ENCODE measurements around the gene ESRP2.

The ESRP2 gene

DNA sequence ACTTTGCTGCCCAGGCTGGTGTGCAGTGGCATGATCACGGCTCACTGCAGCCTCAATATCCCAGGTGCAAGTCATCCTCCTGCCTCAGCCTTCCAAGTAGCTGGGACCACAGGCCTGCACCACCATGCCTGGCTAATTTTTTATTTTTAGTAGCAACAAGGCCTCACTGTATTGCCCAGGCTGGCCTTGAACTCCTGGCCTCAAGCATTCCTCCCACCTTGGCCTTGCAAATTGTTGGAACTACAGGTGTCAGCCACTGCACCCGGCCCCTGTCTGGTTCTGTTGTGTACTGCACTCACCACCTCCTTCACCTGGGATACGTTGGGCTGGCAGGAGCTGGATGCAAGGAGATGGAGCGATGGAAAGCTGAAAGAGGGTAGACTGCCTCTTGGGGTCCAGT, 17.8 kb upstream of the ESRP2 start (continued):
- no peak for TF ChIP-seq ZNF530 (tag by site-specific recombination; IDR thresholded peaks at IDR 0.05; ENCODE audit: low read depth)
- TF ChIP-seq, protein P1, sequence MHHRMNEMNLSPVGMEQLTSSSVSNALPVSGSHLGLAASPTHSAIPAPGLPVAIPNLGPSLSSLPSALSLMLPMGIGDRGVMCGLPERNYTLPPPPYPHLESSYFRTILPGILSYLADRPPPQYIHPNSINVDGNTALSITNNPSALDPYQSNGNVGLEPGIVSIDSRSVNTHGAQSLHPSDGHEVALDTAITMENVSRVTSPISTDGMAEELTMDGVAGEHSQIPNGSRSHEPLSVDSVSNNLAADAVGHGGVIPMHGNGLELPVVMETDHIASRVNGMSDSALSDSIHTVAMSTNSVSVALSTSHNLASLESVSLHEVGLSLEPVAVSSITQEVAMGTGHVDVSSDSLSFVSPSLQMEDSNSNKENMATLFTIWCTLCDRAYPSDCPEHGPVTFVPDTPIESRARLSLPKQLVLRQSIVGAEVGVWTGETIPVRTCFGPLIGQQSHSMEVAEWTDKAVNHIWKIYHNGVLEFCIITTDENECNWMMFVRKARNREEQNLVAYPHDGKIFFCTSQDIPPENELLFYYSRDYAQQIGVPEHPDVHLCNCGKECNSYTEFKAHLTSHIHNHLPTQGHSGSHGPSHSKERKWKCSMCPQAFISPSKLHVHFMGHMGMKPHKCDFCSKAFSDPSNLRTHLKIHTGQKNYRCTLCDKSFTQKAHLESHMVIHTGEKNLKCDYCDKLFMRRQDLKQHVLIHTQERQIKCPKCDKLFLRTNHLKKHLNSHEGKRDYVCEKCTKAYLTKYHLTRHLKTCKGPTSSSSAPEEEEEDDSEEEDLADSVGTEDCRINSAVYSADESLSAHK (tag by site-specific recombination; IDR thresholded peaks at IDR 0.05), result no peak

GRCh38 chr16:68252383-68252782, 16.5 kb upstream of the ESRP2 start:
- Histone ChIP-seq H3K27ac (ENCODE audit: extremely low read depth, low read depth, low read length) (no peak overlapping the region), H3K9me3 (ENCODE audit: control insufficient read depth, insufficient read depth, low read depth, low read length) (no peaks in the 10 kb centered on the region), H3K4me3 (ENCODE audit: low read depth, low read length) (no peak overlapping the region), H3K4me1 (ENCODE audit: control insufficient read depth, insufficient read depth, low read length) (no peaks in the 10 kb centered on the region), H3K36me3 (ENCODE audit: control insufficient read depth in 2 of 2, insufficient read depth in 1 of 2, low read length in 2 of 2) (peaks cover 0 to 55% of the 10 kb centered on the region in 2 experiments; a peak in 2 of 3 replicates)
- TF ChIP-seq ZNF16 (tag by site-specific recombination; IDR thresholded peaks at IDR 0.05; ENCODE audit: low read depth) (no peak), ZNF184 (tag by site-specific recombination; IDR thresholded peaks at IDR 0.05) (no peak), PBX3 (CRISPR knock-in tag; IDR thresholded peaks at IDR 0.05) (no peak), ZNF302 (tag by site-specific recombination; IDR thresholded peaks at IDR 0.05; ENCODE audit: low read depth) (no peak), ZNF629 (tag by site-specific recombination; IDR thresholded peaks at IDR 0.05) (no peak), ZNF423 (tag by site-specific recombination; IDR thresholded peaks at IDR 0.05) (no peak), ZEB2 (tag by site-specific recombination; IDR thresholded peaks at IDR 0.05) (no peak), ZNF140 (tag by site-specific recombination; IDR thresholded peaks at IDR 0.05) (no peak), ZNF24 (tag by site-specific recombination; IDR thresholded peaks at IDR 0.05) (no peak), ZNF362 (tag by site-specific recombination; IDR thresholded peaks at IDR 0.05) (no peak), ZXDB (tag by site-specific recombination; IDR thresholded peaks at IDR 0.05) (no peak), KLF17 (tag by site-specific recombination; IDR thresholded peaks at IDR 0.05) (no peak), OVOL3 (tag by site-specific recombination; IDR thresholded peaks at IDR 0.05) (no peak), ZNF214 (tag by site-specific recombination; IDR thresholded peaks at IDR 0.05; ENCODE audit: borderline replicate concordance) (no peak), REST (tag by site-specific recombination; IDR thresholded peaks at IDR 0.05) (no peak), PRDM1 (tag by site-specific recombination; IDR thresholded peaks at IDR 0.05) (no peak), BCL11A (tag by site-specific recombination; IDR thresholded peaks at IDR 0.05; ENCODE audit: low read depth) (no peak)
- TF ChIP-seq, protein P2, sequence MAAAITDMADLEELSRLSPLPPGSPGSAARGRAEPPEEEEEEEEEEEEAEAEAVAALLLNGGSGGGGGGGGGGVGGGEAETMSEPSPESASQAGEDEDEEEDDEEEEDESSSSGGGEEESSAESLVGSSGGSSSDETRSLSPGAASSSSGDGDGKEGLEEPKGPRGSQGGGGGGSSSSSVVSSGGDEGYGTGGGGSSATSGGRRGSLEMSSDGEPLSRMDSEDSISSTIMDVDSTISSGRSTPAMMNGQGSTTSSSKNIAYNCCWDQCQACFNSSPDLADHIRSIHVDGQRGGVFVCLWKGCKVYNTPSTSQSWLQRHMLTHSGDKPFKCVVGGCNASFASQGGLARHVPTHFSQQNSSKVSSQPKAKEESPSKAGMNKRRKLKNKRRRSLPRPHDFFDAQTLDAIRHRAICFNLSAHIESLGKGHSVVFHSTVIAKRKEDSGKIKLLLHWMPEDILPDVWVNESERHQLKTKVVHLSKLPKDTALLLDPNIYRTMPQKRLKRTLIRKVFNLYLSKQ (tag by site-specific recombination; IDR thresholded peaks at IDR 0.05; ENCODE audit: borderline replicate concordance), result no peak
- TF ChIP-seq, protein P3, sequence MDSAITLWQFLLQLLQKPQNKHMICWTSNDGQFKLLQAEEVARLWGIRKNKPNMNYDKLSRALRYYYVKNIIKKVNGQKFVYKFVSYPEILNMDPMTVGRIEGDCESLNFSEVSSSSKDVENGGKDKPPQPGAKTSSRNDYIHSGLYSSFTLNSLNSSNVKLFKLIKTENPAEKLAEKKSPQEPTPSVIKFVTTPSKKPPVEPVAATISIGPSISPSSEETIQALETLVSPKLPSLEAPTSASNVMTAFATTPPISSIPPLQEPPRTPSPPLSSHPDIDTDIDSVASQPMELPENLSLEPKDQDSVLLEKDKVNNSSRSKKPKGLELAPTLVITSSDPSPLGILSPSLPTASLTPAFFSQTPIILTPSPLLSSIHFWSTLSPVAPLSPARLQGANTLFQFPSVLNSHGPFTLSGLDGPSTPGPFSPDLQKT (IDR thresholded peaks at IDR 0.05; ENCODE audit: borderline replicate concordance, low read depth, low read length), result no peak
- CTCF ChIA-PET, result interaction anchor here (1.8 to 2.8 kb wide), 2 partner anchors 9 to 11 kb away, joined by 5 to 14 read pairs; partner anchors contain the start of gene SLC7A6
- POLR2A ChIA-PET, result interaction anchor here (0.6 to 2.4 kb wide), 3 partner anchors 15 to 856 kb away, joined by 3 to 9 read pairs (median 3); partner anchors contain the start of genes PRMT7 and SLC7A6OS

All from HEK293 (cell line).